GM21717 (cell line): ENCODE data around the gene OGFOD3.
"Not testable (repeated sequence)": the region's sequence is repeated elsewhere in the genome, so short reads cannot be mapped to it uniquely, and the experiment has no call there.

ENCODE experiments used
- ATAC-seq: cut with Tn5 transposase; IDR thresholded peaks from one replicate; pipeline ENCODE4 v1.9.1; 2021; ENCODE audit warnings: mild to moderate bottlenecking, moderate library complexity; ENCODE audit not compliant: unreplicated experiment

OGFOD3 gene

DNA sequence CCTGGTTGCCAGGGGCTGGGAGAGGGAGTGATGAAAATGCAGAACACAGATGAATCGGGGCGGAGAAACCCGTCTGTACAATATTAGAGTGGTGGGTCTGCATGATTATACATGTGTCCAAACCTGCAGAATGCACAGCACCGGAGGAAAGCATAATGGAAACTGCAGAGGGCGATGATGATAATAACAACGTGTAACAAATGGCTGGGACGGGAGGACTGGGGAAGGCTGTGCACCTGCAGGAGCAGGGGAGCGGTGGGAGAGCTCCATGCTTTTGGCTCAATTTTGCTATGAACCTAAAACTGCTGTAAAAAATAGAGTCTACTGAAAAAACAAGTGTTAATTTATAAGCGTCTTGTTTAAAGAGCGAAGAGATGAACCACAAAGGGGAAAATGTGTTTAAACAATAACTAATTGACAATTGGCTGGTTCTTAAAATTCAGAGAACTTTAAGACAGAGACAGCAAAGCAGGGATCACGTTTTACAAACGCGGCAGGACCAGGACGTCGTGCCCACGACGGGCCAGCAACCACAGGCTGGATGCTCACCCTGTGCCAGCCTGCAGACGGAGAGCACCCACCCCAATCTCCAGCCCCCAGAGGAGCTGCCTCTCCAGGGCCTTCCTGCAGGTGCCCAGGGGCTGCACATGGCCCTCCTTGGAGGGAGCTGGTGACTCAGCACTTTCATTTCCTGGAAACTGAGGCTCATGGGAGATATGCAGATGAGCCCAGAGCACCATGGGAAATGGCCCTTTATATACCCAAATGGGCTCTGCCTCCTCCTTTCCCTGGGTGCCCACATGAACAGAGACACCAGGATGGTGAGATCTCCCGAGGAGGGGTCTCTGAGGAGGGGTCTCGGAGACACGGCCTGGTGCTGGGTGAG, 59.7 kb downstream of the OGFOD3 start, which contains the start of gene TEX19:
Gene TEX19, plus strand, starts transcription at position 783 of the 886 bp plus-strand sequence. CDS start 2,904 bp downstream, outside the sequence.
- no peak for ATAC-seq

- no peak for ATAC-seq
These were observed 61.0 kb downstream of the OGFOD3 start for GRCh38 chr17:82357394-82357793.

DNA sequence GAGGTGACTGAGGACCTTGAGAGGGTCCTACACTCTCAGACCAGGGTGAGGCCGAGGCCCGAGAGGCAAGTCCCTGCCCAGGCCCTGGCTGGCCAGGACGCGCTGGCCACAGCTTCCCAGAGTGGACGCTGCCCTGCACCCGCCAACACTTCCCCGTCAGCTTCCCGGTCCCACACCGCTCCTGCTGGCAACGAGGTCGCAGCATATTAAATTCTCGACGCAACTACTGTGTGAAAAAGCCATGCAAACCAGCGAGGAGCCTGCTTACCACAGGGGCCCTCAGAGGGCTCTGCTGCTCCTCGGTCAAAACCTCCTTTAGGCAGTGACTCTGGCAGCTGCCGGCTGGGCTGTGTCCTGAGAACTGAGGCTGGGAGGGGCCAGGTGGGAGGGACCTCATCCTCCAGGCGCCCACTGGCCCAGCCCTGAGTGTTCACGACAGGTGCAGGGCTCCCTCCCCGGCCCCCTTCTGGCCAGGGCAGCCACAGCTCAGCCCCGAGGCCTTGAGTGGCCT, 61.5 kb downstream of the OGFOD3 start:
- ATAC-seq = no peak

DNA sequence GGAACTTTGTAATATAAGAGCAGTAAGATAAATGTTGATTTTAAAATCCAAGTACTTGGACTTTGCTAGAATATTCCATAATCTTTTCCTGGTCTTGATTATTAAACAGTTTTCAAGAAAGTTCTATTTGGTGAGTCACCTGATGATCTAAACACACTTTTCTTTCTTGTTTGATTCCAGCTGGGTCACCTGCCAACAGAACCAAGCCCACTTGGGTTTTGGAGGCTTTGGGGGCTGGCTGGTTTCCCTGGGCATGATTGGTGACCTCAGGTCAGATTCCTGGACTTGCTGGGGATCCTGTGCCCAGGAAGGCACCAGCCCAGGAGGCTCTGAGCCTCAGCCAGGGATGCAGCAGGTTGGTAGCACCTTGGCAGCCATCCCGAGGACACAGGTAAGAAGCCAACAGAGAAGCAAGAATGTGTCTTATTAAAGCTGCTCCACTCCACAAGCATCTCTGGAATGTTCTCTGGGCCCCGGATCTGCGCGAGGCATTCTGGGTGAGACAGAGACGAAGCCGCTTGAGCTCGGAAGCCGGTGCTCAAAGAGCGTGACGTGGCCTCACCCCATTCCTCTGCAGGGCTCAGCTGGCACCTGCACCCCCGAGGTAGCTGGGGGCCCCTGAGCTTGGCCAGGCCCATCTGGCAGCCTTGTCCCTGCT, 62.5 kb downstream of the OGFOD3 start:
- no peak for ATAC-seq

DNA sequence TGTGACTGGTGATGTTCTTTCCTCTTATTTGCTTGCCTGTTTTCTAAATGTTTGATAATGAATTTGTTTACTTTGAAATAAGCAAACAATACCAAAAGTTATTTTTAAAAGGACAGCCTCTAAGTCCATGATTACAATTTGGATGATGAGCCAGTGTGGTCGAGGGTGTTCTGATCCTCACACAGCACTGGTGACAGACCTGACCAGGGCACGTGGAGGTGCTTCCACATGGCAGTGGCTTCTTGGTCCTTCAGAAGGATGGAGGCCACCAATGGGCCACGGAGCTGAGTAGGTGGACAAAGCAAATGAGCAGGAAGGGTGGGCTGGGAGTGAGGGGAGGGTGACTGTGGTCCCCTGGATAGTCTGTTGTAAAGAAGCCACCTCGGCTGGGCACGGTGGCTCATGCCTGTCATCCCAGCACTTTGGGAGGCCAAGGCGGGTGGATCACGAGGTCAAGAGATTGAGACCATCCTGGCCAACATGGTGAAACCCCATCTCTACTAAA, 63.5 kb downstream of the OGFOD3 start:
- ATAC-seq = no peak

DNA sequence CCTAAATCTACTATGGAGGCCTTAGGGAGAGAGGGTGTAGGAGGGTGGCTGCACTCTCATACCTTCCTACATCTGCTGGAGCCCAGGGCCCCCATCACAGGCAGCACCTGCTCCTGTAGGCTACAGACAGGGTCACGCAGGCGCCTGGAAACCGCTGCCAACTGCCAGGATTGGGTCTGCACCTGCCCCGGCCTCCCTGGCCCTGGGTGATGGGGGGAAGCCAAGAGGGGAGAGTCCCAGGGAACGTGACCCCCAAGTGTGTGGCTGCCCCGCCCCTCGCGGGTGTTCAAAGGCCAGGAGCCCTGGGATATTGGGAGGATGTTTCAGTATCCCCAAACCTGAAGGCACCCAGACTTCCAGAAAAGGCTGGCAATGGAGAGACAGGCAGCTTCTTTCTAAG, 64.9 kb downstream of the OGFOD3 start:
- no peak for ATAC-seq

DNA sequence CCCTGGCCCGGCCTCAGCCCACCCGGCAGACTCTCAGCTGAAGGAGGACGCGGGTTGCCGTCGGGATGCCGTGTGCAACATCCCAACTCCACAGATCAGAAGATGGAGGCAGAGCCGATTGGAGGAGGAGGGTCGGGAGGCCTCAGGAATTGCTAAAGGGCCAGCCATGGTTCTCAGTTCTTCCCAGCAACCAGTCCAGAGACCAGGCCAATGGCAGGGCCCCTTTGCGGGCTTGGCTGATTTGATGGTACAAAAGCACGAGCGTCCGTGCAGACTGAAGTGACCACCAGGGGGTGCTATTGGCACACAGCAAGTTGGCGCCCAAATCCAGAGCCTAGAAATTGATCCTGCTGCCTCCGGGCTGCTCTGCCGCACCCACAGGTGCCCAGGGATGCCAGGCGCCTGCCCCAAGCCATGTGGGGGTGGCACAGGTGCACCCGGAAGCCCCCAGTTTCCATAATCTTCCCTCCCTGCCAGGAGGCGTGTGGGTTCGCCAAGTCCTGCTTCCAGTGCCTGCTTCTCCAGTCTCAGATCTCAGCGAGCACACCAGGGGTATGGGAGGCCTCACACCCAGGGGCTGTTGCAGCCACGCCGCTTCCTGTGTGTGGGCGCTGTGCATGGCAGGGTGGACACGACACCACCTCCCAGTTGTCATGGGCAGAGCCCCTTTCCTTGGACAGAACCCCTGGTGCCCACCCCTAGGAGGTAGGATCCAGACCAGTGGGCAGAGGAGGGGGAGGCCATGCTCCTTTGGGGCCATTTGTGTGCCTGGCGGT, 66.5 kb downstream of the OGFOD3 start:
- ATAC-seq = no peak

DNA sequence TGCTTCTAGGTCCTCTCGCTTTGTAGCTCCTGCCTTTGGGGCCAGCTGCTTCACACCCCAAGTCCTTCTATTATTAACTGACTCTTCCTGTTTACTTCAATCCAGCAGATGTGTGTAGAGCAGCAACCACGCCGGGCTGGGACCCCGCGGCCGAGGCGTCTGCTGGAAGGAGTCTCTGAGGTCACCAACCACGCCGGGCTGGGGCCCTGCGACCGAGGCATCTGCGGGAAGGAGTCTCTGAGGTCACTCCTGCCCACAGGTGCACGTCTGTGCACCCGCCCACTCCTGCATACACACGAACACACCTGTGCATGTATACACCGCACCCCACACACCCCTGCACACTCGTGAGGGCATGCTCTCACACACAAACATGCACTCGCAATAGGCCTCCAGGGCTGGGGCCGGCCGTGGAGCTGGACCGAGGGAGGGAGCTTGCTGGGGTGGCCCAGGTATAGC, 67.1 kb downstream of the OGFOD3 start:
- no peak for ATAC-seq

DNA sequence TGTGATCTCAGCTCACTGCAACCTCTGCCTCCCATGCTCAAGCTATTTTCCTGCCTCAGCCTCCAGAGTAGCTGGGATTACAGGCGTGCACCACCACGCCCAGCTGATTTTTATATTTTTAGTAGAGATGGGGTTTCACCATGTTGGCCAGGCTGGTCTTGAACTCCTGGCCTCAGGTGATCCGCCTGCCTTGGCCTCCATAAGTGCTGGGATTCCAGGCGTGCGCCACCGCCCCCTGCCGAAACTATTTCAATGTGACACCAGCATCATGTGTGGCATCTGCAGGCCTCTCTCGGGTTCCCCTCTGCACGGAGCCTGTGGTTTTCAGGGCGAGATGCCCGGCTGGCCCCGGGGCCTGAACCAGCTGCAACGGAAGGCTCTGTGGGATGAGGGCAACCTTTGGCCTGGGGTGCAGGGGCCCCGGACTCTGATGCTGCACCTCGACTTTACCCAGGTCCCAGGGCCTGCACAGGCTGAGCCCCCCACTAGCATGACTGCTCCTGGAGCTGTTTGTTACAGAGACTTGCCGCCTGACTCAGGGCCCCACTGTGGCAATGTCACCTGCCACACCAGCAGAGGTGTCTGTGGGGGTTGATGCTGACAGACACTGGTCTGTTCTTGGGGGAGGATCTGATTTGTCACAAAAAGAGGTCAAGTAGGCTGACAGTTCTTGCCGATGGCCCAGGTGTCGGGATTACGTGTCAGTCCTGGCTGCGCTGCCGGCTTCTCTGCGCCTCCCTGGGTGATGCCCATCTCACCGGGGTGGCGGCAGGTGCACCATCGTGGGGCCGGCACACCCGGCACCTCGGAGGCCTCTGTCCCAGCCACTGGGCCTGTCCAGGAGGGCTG, 68.0 kb downstream of the OGFOD3 start:
- no peak for ATAC-seq

DNA sequence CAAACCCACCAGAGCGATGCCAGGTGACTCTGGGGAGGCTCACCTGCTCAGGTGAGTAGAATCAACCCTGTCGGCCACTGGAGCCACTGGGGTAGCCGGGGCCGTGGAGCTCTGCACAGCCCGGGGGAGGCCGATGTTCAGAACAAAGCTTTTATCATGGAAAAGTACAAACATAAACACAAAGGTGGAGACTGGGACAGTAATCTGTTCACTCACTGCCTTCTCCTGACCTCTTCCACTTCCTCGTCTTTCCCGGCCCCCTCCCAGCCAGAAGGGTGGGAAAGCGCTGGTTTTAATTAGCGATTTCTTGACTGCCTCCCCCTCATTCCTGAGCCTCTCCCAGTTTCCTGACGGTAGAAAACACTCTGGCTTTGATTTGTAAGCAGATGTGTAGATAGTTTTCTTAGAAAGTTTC, 69.1 kb downstream of the OGFOD3 start:
- ATAC-seq = no peak

- ATAC-seq = no peak
These were observed 69.5 kb downstream of the OGFOD3 start for GRCh38 chr17:82348866-82349265.

- no peak for ATAC-seq
These were observed 70.0 kb downstream of the OGFOD3 start for GRCh38 chr17:82348434-82348833.

DNA sequence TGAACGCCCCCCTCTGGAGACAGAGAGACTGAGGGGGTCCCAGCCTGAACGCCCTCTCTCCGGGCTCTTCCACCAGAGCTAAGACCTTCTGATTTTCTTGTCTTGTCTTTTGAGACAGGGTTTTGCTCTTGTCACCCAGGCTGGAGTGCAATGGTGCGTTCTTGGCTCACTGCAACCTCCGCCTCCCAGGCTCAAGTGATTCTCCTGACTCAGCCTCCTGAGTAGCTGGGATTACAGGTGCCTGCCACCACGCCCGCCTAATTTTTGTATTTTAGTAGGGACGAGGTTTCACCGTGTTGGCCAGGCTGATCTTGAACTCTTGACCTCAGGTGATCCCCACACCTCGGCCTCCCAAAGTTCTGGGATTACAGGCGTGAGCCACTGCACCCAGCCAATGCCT, 70.4 kb downstream of the OGFOD3 start:
- ATAC-seq = not testable (repeated sequence)

- no peak for ATAC-seq
These were observed 71.8 kb downstream of the OGFOD3 start for GRCh38 chr17:82346342-82347300.

DNA sequence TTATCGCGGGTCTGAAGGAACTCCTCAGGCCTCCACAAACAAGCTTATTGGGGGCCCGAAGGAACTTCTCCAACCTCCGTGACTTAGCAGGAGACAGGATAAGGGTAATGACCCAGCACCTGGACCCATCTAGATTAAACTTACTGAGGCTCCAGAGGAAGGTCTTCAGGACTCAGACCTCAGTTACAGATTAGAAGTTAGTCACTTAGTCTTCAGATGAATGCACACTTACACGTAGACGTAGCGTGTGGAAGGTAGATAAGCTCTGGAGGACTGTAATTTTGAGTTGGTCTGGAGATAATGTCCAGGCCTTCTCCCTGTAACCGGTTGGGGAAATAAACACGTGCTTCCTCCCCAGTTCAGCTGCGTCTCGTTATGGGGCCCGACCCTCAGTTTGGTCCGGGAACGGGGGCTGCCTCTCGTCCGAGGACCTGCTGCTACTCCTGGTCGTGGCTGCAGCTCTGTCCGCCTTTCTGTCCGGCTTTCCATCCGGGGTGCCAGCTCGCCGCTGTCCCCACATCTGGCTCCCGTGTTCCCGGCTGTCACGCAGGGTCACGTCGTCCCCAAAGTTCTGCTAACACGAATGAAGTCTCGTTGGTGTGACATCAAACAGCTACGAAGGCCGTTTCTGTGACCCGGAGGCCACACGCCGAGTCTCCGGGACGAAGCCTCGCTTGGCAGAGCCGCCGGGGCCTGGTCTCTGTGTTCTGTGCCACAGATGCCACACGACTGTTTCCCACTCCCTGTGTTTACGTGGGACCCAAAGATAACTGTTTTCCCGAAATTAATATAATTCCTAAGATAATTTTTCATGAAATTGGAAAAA, 73.0 kb downstream of the OGFOD3 start:
- ATAC-seq = no peak

GRCh38 chr17:82344175-82344907, 74.0 kb downstream of the OGFOD3 start:
- ATAC-seq = no peak

GRCh38 chr17:82343560-82343959, 74.8 kb downstream of the OGFOD3 start:
- ATAC-seq = no peak
